ENCODE measurements around the gene MYO1H.
"Not testable (repeated sequence)": the region's sequence is repeated elsewhere in the genome, so short reads cannot be mapped to it uniquely, and the experiment has no call there.

The MYO1H gene

DNA sequence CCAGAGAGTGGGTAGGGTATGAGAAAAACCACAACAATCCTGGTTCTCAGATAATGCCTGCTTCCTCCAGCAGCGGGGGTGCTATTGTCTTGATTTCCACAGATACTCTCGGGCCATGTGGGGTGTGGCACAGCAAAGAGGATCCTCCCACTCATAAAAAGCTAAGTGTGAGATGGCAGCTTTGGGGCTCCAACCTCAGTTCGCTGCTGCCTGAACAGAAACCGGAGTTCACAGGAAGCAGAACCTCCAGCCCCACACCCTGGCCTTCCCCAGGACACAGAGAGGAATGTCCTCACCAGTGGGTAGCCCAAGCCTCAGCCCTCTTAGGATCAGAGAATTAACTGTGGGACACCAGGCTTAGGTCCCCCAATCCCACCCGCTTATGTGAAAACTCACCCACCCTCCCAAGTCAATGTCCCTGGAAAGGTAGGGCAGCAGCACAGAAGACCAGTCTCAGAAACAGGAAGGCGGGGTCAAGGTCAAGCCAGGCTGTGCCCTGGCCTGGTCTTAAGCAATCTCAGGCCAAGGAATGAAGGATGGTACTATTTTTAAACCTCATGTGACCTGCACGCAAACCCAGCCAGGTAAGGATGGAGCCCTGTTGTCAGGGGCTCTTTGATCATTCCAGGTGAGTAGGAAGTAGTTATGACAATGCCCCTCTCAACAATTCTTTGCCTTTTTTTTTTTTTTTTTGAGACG is 120.4 kb downstream of the MYO1H start:
- Histone ChIP-seq H2AFZ (ENCODE audit: low read length) (no peak overlapping the region), H3K4me1 (ENCODE audit: insufficient read depth, low read length, severe bottlenecking) (no peaks in the 10 kb centered on the region), H3K4me3 (ENCODE audit: low read depth, low read length, poor library complexity, severe bottlenecking) (no peak overlapping the region), H3K9me2 (ENCODE audit: low read depth, low read length) (no peaks in the 10 kb centered on the region), H3K79me2 (ENCODE audit: insufficient read depth, low read length) (0 out of 2 replicates have a peak, but pooled peaks cover 3% of the 10 kb centered on the region), H3K4me2 (ENCODE audit: low read length) (no peak overlapping the region), H3K36me3 (ENCODE audit: insufficient read depth, low read length) (peaks cover 12% of the 10 kb centered on the region; the same call in 1 of the 2 replicates), H3K9me3 (ENCODE audit: low read length) (no peaks in the 10 kb centered on the region), H4K20me1 (ENCODE audit: insufficient read depth, low read length) (no peaks in the 10 kb centered on the region), H3F3A (ENCODE audit: insufficient read depth, low read length) (no peaks in the 10 kb centered on the region), H3K27ac (ENCODE audit: low read depth, low read length, poor library complexity, severe bottlenecking) (no peak overlapping the region), H3K27me3 (ENCODE audit: insufficient read depth, low read length) (no peaks in the 10 kb centered on the region), H3K9ac (ENCODE audit: low read length) (no peak overlapping the region)
- TF ChIP-seq CTCF (IDR thresholded peaks at IDR 0.05; ENCODE audit: low read length) = no peak
- no peak for TF ChIP-seq EZH2 (IDR thresholded peaks at IDR 0.05; ENCODE audit: borderline replicate concordance, low read length)

DNA sequence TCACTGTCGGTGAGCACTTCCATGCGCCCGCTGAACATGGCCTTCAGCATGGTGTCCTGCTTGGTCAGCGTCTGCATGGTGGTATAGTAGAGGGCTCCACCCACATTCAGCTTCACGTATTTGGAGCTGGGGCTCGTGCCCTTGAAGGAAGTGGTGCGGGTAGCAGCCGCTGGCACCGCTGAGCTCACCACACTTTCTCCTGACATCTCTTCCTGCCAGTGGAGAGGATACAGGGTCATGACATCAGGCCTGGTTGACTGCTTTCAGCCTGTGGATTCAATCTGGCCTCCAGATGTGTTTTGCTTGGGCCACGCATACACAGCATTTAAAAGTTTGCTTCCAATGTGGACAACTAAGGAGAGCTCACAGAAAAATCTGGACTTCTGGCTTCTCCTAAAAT is 121.8 kb downstream of the MYO1H start:
- Histone ChIP-seq H3K9ac (ENCODE audit: low read length) (no peak overlapping the region), H3K79me2 (ENCODE audit: insufficient read depth, low read length) (0 out of 2 replicates have a peak, but pooled peaks cover 3% of the 10 kb centered on the region), H3K27ac (ENCODE audit: low read depth, low read length, poor library complexity, severe bottlenecking) (no peak overlapping the region), H3K9me3 (ENCODE audit: low read length) (no peaks in the 10 kb centered on the region), H3K4me2 (ENCODE audit: low read length) (no peak overlapping the region), H3K27me3 (ENCODE audit: insufficient read depth, low read length) (no peaks in the 10 kb centered on the region), H3F3A (ENCODE audit: insufficient read depth, low read length) (no peaks in the 10 kb centered on the region), H3K36me3 (ENCODE audit: insufficient read depth, low read length) (peaks cover 9% of the 10 kb centered on the region; the same call in 1 of the 2 replicates), H3K4me3 (ENCODE audit: low read depth, low read length, poor library complexity, severe bottlenecking) (no peak overlapping the region), H3K4me1 (ENCODE audit: insufficient read depth, low read length, severe bottlenecking) (no peaks in the 10 kb centered on the region), H3K9me2 (ENCODE audit: low read depth, low read length) (no peaks in the 10 kb centered on the region), H4K20me1 (ENCODE audit: insufficient read depth, low read length) (no peaks in the 10 kb centered on the region), H2AFZ (ENCODE audit: low read length) (no peak overlapping the region)
- TF ChIP-seq CTCF (IDR thresholded peaks at IDR 0.05; ENCODE audit: low read length) = no peak
- TF ChIP-seq EZH2 (IDR thresholded peaks at IDR 0.05; ENCODE audit: borderline replicate concordance, low read length) = no peak

GRCh38 chr12:109473006-109473405 is 125.3 kb downstream of the MYO1H start:
- H3K79me2 ChIP-seq (ENCODE audit: insufficient read depth, low read length) = peaks cover 27% of the 10 kb centered on the region
- TF ChIP-seq EZH2 (IDR thresholded peaks at IDR 0.05; ENCODE audit: borderline replicate concordance, low read length) (no peak), CTCF (IDR thresholded peaks at IDR 0.05; ENCODE audit: low read length) (no peak)
- no peak overlapping the region for H3K4me3 ChIP-seq (ENCODE audit: low read depth, low read length, poor library complexity, severe bottlenecking)

GRCh38 chr12:109473526-109474270 is 126.0 kb downstream of the MYO1H start:
- H3K36me3 ChIP-seq (ENCODE audit: insufficient read depth, low read length); H3K9ac ChIP-seq (ENCODE audit: low read length); H2AFZ ChIP-seq (ENCODE audit: low read length); H3K27ac ChIP-seq (ENCODE audit: low read depth, low read length, poor library complexity, severe bottlenecking); H4K20me1 ChIP-seq (ENCODE audit: insufficient read depth, low read length); H3K4me2 ChIP-seq (ENCODE audit: low read length); H3K4me3 ChIP-seq (ENCODE audit: low read depth, low read length, poor library complexity, severe bottlenecking); H3F3A ChIP-seq (ENCODE audit: insufficient read depth, low read length); H3K27me3 ChIP-seq (ENCODE audit: insufficient read depth, low read length); H3K9me3 ChIP-seq (ENCODE audit: low read length); H3K9me2 ChIP-seq (ENCODE audit: low read depth, low read length): not testable (repeated sequence)
- Histone ChIP-seq H3K79me2 (ENCODE audit: insufficient read depth, low read length) (peaks cover 31% of the 10 kb centered on the region), H3K4me1 (ENCODE audit: insufficient read depth, low read length, severe bottlenecking) (peaks cover 17% of the 10 kb centered on the region)

More at GRCh38 chr12:109473006-109473405, 125.3 kb downstream of the MYO1H start:
- no peaks in the 10 kb centered on the region for H4K20me1 ChIP-seq (ENCODE audit: insufficient read depth, low read length)
- no peak overlapping the region for H2AFZ ChIP-seq (ENCODE audit: low read length)
- H3K4me2 ChIP-seq (ENCODE audit: low read length) = no peak overlapping the region
- H3F3A ChIP-seq (ENCODE audit: insufficient read depth, low read length) = no peaks in the 10 kb centered on the region
- peaks cover 10% of the 10 kb centered on the region for H3K4me1 ChIP-seq (ENCODE audit: insufficient read depth, low read length, severe bottlenecking)
- H3K9me2 ChIP-seq (ENCODE audit: low read depth, low read length) = no peaks in the 10 kb centered on the region
- no peaks in the 10 kb centered on the region for H3K9me3 ChIP-seq (ENCODE audit: low read length)
- no peaks in the 10 kb centered on the region for H3K27me3 ChIP-seq (ENCODE audit: insufficient read depth, low read length)
- no peak overlapping the region for H3K9ac ChIP-seq (ENCODE audit: low read length)
- no peak overlapping the region for H3K27ac ChIP-seq (ENCODE audit: low read depth, low read length, poor library complexity, severe bottlenecking)
- H3K36me3 ChIP-seq (ENCODE audit: insufficient read depth, low read length) = peaks cover 9% of the 10 kb centered on the region; the same call in 1 of the 2 replicates
